ENCODE measurements around the gene ANKRD34C. TPM values are rescaled to one million over a fixed set of nuclear protein-coding genes. Genes with fewer than 3 reads are reported as not detected.

The ANKRD34C gene
- polyA plus RNA-seq, 1 donor (not counting 4 experiments of a cell fraction or from before 2014, with no cell fraction given), result not detected

DNA sequence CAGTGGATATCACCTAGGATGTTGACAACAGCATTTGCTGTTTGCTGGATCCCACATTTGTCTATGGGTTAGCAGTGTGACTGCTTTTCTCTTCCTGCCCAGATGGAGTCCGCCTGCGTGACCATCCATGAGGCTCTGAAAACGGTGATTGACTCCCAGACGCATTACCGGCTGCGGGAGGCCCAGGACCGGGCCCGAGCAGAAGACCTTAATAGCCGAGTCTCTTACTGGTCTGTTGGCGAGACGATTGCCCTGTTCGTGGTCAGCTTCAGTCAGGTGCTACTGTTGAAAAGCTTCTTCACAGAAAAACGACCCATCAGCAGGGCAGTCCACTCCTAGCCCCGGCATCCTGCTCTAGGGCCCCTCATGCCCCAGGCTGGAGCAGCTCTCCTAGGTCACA is 39.4 kb downstream of the ANKRD34C start:
- H4K20me1 ChIP-seq (ENCODE audit: control insufficient read depth, extremely low read depth, insufficient read depth, low read length), result no peaks in the 10 kb centered on the region
- no peaks in the 10 kb centered on the region for H3K9me3 ChIP-seq (ENCODE audit: control insufficient read depth, low read depth, low read length)
- H3K4me3 ChIP-seq (ENCODE audit: control insufficient read depth in 2 of 3, extremely low read depth in 1 of 3, insufficient read depth in 2 of 3, low read depth in 1 of 3, low read length in 3 of 3), result no peak overlapping the region
- no peak for TF ChIP-seq EZH2 (IDR thresholded peaks at IDR 0.05; ENCODE audit: low read length)
- TF ChIP-seq, protein P1, sequence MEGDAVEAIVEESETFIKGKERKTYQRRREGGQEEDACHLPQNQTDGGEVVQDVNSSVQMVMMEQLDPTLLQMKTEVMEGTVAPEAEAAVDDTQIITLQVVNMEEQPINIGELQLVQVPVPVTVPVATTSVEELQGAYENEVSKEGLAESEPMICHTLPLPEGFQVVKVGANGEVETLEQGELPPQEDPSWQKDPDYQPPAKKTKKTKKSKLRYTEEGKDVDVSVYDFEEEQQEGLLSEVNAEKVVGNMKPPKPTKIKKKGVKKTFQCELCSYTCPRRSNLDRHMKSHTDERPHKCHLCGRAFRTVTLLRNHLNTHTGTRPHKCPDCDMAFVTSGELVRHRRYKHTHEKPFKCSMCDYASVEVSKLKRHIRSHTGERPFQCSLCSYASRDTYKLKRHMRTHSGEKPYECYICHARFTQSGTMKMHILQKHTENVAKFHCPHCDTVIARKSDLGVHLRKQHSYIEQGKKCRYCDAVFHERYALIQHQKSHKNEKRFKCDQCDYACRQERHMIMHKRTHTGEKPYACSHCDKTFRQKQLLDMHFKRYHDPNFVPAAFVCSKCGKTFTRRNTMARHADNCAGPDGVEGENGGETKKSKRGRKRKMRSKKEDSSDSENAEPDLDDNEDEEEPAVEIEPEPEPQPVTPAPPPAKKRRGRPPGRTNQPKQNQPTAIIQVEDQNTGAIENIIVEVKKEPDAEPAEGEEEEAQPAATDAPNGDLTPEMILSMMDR (optimal IDR thresholded peaks at IDR 0.05 in 1 of 3, IDR thresholded peaks at IDR 0.05 in 1 of 3, conservative IDR thresholded peaks at IDR 0.05 in 1 of 3; ENCODE audit: extremely low read depth in 1 of 3, insufficient read depth in 2 of 3, low read length in 3 of 3), result no peak
- peaks cover 41% of the 10 kb centered on the region for H3K79me2 ChIP-seq (ENCODE audit: control insufficient read depth, insufficient read depth, low read length)
- no peak for DNase-seq (ENCODE audit: low read depth, low spot score)
- H3K36me3 ChIP-seq (ENCODE audit: control insufficient read depth in 2 of 2, extremely low read depth in 1 of 2, insufficient read depth in 2 of 2, low read length in 2 of 2), result peaks cover 30 to 35% of the 10 kb centered on the region in 2 experiments
- dilution Hi-C loops (cut with MboI; ENCODE audit: extremely low pct_ligation_motif_present, low sequenced_read_pairs), result no loop called here
- no peak overlapping the region for H3K27ac ChIP-seq (ENCODE audit: control insufficient read depth, insufficient read depth, low read length)
- no peak overlapping the region for H2AFZ ChIP-seq (ENCODE audit: control insufficient read depth, low read length)
- no peak for FAIRE-seq
- H3K27me3 ChIP-seq (ENCODE audit: control insufficient read depth, extremely low read depth, insufficient read depth, low read length), result no peaks in the 10 kb centered on the region
- no peaks in the 10 kb centered on the region for H3K4me1 ChIP-seq (ENCODE audit: control insufficient read depth, extremely low read depth, insufficient read depth, low read length)
- H3K4me2 ChIP-seq (ENCODE audit: control insufficient read depth, extremely low read depth, insufficient read depth, low read depth, low read length), result no peak overlapping the region
- H3K9ac ChIP-seq (ENCODE audit: control insufficient read depth, extremely low read depth, insufficient read depth, low read length), result no peak overlapping the region
- H3K9me1 ChIP-seq (ENCODE audit: control insufficient read depth, extremely low read depth, insufficient read depth, low read length), result no peaks in the 10 kb centered on the region

DNA sequence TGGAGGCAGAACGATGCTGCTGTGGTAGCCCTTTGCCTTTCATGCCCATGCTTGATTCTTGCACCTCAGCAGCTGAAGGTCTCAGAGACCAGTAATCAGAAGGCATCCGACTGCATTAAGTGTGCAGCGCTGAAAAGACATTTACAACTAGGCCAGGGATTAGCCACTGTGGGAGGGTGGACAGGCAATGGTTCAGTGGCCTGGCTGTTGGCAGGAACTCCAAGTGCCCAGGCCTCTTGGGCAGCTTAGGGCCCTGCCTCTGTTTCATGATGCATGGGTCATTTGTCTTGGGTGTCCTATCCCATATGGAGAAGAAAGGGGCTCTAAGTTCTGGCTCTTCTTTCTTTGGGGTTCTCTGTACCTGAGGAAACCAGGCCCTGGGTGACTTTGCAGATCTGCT is 39.8 kb downstream of the ANKRD34C start:
- H4K20me1 ChIP-seq (ENCODE audit: control insufficient read depth, extremely low read depth, insufficient read depth, low read length), result no peaks in the 10 kb centered on the region
- H3K36me3 ChIP-seq (ENCODE audit: control insufficient read depth in 2 of 2, extremely low read depth in 1 of 2, insufficient read depth in 2 of 2, low read length in 2 of 2), result peaks cover 26 to 31% of the 10 kb centered on the region in 2 experiments
- H3K27me3 ChIP-seq (ENCODE audit: control insufficient read depth, extremely low read depth, insufficient read depth, low read length), result no peaks in the 10 kb centered on the region
- dilution Hi-C loops (cut with MboI; ENCODE audit: extremely low pct_ligation_motif_present, low sequenced_read_pairs), result no loop called here
- TF ChIP-seq, protein P1 (optimal IDR thresholded peaks at IDR 0.05 in 1 of 3, IDR thresholded peaks at IDR 0.05 in 1 of 3, conservative IDR thresholded peaks at IDR 0.05 in 1 of 3; ENCODE audit: extremely low read depth in 1 of 3, insufficient read depth in 2 of 3, low read length in 3 of 3), result no peak
- no peak for TF ChIP-seq EZH2 (IDR thresholded peaks at IDR 0.05; ENCODE audit: low read length)
- no peaks in the 10 kb centered on the region for H3K9me1 ChIP-seq (ENCODE audit: control insufficient read depth, extremely low read depth, insufficient read depth, low read length)
- H2AFZ ChIP-seq (ENCODE audit: control insufficient read depth, low read length), result no peak overlapping the region
- H3K4me3 ChIP-seq (ENCODE audit: control insufficient read depth in 2 of 3, extremely low read depth in 1 of 3, insufficient read depth in 2 of 3, low read depth in 1 of 3, low read length in 3 of 3), result no peak overlapping the region
- no peak overlapping the region for H3K9ac ChIP-seq (ENCODE audit: control insufficient read depth, extremely low read depth, insufficient read depth, low read length)
- no peak overlapping the region for H3K27ac ChIP-seq (ENCODE audit: control insufficient read depth, insufficient read depth, low read length)
- H3K79me2 ChIP-seq (ENCODE audit: control insufficient read depth, insufficient read depth, low read length), result peaks cover 36% of the 10 kb centered on the region
- DNase-seq (ENCODE audit: low read depth, low spot score) (no peak), FAIRE-seq (no peak)
- H3K4me1 ChIP-seq (ENCODE audit: control insufficient read depth, extremely low read depth, insufficient read depth, low read length), result no peaks in the 10 kb centered on the region
- H3K4me2 ChIP-seq (ENCODE audit: control insufficient read depth, extremely low read depth, insufficient read depth, low read depth, low read length), result no peak overlapping the region
- H3K9me3 ChIP-seq (ENCODE audit: control insufficient read depth, low read depth, low read length), result no peaks in the 10 kb centered on the region
